GM21786 (cell line): ENCODE measurements around the gene CACNA1I.

ENCODE experiments used
- ATAC-seq: cut with Tn5 transposase; IDR thresholded peaks from one replicate; pipeline ENCODE4 v1.9.1; 2021; ENCODE audit not compliant: unreplicated experiment

Gene CACNA1I

DNA sequence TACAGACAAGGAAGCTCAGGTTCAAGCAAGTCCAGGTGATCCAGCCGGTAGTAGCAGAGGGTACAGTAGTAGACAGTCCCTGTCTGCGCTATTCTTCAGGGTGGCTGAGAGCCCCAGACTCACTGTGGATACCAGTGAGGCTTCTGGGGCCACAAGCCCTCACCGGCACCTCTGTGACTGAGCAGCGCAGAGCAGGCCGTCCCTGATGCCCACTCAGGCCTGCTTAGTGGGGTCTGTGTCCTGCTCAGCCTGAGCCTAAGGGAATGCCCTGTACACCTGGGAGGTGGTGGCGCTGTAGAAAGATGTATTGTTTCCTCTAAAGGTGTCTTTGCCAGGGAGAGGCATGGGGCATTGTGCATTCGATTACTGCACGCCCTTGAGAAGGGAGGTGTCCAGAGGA is 143.8 kb downstream of the CACNA1I start:
- no peak for ATAC-seq

- no peak for ATAC-seq
Observed at GRCh38 chr22:39715778-39716495, 145.4 kb downstream of the CACNA1I start.

- ATAC-seq = no peak
Observed at GRCh38 chr22:39716534-39716933, 146.0 kb downstream of the CACNA1I start.

GRCh38 chr22:39717099-39717498 is 146.5 kb downstream of the CACNA1I start:
- ATAC-seq = no peak

- no peak for ATAC-seq
Observed at GRCh38 chr22:39718206-39718605, 147.7 kb downstream of the CACNA1I start.

DNA sequence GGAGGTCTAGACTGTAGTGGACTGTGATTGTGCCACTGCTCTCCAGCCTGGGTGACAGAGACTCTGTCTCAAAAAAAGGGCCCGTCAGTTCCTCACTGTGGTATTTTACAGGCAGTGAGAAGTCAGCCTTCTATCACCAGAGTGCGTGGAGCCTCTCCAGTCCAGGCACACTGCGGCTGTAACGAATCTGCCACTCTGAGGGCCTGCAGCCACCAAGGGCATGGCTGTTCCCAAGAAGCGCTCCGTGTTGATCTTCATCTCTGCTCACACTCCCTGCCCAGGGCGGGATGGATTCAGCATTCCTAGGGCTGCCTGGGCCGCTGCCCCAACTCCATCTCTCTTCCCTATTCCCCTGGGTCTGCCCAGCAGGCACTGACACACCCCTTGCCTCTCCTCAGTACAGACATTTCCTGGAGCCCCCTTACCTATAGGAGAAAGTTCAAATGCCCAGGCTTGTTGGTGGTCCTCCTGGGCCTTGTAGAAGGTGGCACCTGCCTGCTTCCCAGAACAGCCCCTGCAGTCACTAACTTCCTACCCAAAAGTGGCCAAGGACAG is 148.4 kb downstream of the CACNA1I start:
- ATAC-seq = no peak

DNA sequence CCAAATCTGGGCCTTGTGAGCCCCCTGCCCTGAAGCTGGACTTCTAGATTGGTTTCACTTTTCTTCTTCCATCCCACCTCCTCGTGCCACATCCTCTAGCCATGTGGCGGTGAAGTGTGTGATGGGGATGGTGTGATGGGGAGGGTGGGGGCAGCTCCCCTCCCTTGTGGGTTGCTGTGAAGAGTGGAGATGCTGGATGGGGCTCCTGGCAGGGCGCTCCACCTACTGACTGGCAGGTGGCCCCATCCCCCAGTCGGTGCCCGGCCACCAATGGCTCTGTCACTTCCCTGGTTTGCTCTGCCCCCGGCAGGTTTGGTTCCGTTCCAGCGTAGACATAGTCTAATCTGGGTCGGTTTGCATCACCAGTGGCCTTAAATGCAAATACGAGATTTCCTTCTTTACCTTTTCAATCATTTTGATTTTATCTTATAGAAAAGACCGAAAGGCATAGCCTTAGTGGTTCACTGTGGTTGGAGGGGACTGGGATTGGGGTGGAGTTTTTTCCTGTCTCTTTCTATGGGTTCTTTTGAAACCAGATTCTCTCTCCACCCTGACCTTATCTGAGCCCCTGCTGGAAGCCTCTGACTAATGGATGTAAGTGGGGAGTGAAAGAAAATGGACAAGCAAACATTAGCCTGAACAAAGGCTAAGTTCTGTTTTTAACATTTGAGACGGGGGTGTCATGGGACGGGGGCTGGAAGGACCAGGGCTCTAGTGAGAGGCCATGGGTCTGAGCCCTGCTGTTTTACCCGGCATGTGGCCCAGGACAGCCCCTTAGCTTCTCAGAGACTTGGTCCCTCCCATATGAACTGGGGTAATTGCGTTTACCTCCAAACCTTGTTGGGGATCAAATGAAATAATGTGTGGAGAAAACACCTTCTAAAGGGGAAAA is 149.3 kb downstream of the CACNA1I start:
- no peak for ATAC-seq

- ATAC-seq = no peak
Observed at GRCh38 chr22:39721206-39722031, 150.9 kb downstream of the CACNA1I start.

- ATAC-seq = no peak
Observed at GRCh38 chr22:39722032-39722325, 151.4 kb downstream of the CACNA1I start.

- ATAC-seq = no peak
Observed at GRCh38 chr22:39722501-39722900, 151.9 kb downstream of the CACNA1I start.

DNA sequence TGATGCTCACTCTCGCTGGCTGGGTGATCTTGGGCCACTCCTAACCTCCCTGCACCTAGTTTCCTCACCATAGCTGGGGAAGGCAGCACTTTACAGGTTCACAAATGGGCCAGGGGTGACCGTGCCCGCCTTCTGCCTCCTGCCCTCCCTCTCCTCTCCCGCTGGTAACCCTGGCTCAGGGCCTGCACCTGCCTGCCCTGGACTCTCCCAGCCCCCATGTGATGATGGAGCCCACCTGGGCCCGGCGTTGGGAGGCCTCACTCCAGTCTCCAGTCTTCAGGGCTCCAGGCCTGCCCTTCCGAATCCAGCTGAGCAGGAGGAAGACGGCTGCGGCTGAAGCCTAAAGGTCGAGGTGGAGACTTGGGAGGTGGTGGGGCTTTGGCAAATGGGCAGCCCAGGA is 152.9 kb downstream of the CACNA1I start:
- no peak for ATAC-seq

DNA sequence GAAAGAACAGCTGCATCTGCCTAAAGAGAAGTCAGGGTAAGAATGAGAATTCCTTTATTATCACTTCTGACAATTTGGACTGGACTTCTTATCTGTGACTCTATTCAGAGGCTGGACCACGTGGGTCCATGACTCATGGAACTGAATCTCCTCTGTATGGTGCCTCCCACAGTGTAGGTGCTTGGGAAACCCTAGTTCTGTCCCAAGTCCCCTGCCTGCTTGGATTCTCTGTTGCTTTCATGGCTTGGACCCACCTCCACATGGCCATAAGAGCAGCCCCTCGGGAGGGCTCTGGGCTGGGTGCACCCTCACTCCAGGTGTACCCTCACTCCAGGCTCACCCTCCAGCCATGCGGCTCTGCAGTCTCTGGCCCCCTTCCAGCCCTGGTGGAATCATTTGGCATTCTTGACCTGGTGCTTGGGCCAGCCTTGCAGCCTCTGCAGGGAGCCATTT is 153.4 kb downstream of the CACNA1I start:
- ATAC-seq = no peak

DNA sequence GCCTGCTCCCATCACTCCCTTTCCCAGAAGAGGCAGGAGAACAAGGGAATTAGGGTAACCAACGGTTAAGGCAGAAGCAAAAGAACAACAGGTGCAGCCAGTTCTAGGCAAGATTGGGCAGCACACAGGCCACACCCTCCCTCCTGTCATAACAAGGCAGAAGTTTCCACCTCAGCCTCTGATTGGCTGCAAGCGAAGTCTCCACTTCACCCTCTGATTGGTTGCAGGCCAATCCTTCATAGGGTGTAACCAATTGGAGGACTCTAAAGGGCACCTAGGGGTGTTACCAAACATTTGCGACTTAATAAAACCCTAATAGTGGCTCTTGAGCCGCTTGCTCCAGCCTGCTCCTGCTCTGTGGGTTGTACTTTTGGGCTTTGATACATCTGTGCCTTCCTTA is 153.8 kb downstream of the CACNA1I start:
- no peak for ATAC-seq

DNA sequence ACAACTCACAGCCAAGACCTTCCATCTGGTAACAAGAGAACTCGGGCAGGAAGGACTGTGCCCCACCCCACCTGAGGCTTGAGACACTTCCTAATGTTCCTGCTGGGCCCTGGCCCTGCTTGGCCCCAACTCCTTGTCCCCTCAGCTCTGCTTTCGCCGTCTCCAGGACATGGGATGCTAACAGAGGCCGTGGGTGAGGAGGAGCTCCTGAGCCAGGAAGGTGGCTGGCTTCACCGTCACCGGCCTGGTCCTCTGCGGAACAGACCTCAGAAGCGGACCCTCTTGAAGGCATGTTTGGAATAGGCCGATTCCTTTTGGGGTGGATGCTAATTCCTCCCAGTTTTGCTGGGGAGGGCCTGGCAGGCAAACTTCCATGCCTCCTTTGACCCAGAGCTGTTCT is 154.3 kb downstream of the CACNA1I start:
- ATAC-seq = no peak

GRCh38 chr22:39725351-39726035 is 154.9 kb downstream of the CACNA1I start:
- no peak for ATAC-seq

DNA sequence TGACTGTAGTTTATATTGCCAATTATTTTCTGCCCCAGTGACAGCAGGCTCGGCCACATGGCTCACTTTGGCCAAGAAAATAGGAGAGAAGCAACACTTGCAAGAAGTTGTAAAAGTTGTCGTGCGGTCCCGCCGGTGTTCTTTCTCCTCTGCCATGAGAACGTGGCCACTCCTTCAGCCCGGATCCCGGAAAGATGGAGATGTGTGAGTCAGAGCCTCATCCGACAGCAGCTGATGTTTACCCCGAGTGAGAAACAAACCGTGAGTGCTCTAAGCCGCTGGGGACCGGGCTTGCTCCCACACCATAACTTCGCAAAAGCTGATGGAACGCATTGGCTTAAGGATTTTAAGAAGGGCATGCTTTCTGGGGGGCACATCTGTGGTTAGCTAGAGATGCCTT is 157.0 kb downstream of the CACNA1I start:
- no peak for ATAC-seq

- ATAC-seq = no peak
Observed at GRCh38 chr22:39728236-39728860, 157.8 kb downstream of the CACNA1I start.

DNA sequence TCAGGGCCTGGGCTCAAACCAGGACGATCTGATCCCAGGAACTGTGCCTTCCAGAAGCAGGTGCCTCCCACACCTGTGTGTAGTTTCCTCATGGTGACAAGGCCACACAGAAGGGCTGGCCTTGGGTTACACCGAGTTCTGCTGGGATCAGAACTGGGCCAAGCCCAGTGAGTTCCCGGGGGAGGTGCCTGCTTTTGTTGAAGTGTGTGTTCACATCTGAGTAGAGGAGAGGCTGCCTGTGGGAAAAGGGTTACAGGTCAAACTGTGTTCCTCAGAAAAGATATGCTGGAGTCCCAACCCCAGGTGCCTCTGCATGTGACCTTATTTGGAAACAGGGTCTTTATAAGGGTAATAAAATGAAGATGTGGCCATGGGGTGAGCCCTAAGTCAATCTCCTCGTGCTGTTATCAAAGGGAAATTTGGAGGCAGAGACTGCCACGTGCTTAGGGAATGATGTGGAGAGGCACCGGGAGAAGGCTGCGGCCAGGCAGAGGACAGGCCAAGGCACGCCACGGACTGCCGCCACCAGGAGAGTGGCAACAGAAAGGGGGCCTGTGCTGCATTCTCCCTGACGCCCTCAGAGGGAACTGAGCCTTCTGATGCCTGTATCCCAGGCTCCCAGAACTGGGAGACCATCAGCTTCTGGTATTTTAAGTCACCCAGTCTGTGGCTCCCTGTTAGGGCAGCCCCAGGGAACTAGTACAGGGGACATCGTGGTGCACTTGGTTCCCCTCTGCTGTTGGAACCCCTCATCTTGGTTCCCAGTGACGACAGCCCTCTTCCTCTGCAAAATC is 158.8 kb downstream of the CACNA1I start:
- ATAC-seq = no peak

- ATAC-seq = no peak
Observed at GRCh38 chr22:39731481-39731880, 160.9 kb downstream of the CACNA1I start.
